ENCODE data around the gene LRIF1.

DNA sequence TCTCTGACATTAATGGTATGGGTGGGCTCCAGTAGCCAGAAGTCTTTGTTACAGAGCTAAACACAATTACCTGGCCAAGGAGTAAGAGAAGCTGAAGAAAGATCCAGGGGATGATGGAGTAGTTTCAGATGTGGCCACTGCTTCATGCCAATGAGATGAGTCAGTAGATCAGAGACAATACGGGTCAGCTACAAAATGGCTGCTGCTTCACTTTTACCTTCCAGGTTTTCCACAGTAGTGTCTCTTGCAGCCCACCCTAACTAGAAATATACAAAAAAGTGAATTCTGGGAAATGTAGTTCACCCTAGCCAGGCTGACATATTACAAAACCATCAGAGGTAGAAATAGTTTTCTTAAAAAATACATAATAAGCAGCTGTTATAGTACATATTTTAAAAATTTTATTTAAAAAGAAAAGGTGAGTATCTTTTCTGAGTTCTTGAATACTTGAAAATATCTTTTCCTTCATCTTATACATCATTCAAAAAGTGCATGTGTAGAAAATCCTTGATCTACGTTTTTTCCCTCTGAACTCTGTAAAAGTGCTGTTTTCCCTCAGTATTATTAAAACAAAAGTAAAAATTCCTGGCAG is 36.1 kb downstream of the LRIF1 start:
- TF ChIP-seq EP300 (IDR thresholded peaks at IDR 0.05; ENCODE audit: borderline replicate concordance in 1 of 2, low read depth in 2 of 2, low read length in 2 of 2) (no peak), POLR2A (IDR thresholded peaks at IDR 0.05; ENCODE audit: control extremely low read depth in 1 of 2, low read depth in 2 of 2, low read length in 2 of 2) (no peak), POU5F1 (IDR thresholded peaks at IDR 0.05; ENCODE audit: low read depth, low read length) (no peak), SP2 (IDR thresholded peaks at IDR 0.05; ENCODE audit: low read length) (no peak), USF2 (IDR thresholded peaks at IDR 0.05; ENCODE audit: low read length) (no peak), RNF2 (IDR thresholded peaks at IDR 0.05; ENCODE audit: borderline replicate concordance, low read depth, low read length, missing control alignments, poor library complexity, severe bottlenecking) (no peak), ATF2 (IDR thresholded peaks at IDR 0.05; ENCODE audit: low read length) (no peak), TAF1 (IDR thresholded peaks at IDR 0.05; ENCODE audit: low read depth, low read length) (peak; percentile 33; the same call in 1 of the 2 replicates), CHD2 (IDR thresholded peaks at IDR 0.05; ENCODE audit: low read length) (no peak), POLR2AphosphoS5 (IDR thresholded peaks at IDR 0.05; ENCODE audit: low read depth, low read length) (no peak), TCF12 (IDR thresholded peaks at IDR 0.05; ENCODE audit: low read depth, low read length) (no peak), BRCA1 (IDR thresholded peaks at IDR 0.05; ENCODE audit: low read depth, low read length) (no peak)
- TF ChIP-seq, protein P1, sequence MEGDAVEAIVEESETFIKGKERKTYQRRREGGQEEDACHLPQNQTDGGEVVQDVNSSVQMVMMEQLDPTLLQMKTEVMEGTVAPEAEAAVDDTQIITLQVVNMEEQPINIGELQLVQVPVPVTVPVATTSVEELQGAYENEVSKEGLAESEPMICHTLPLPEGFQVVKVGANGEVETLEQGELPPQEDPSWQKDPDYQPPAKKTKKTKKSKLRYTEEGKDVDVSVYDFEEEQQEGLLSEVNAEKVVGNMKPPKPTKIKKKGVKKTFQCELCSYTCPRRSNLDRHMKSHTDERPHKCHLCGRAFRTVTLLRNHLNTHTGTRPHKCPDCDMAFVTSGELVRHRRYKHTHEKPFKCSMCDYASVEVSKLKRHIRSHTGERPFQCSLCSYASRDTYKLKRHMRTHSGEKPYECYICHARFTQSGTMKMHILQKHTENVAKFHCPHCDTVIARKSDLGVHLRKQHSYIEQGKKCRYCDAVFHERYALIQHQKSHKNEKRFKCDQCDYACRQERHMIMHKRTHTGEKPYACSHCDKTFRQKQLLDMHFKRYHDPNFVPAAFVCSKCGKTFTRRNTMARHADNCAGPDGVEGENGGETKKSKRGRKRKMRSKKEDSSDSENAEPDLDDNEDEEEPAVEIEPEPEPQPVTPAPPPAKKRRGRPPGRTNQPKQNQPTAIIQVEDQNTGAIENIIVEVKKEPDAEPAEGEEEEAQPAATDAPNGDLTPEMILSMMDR (IDR thresholded peaks at IDR 0.05; ENCODE audit: control extremely low read depth in 1 of 3, insufficient read depth in 1 of 3, low read depth in 1 of 3, low read length in 3 of 3) = no peak
